SK-N-MC (cell line): ENCODE measurements around the gene IFFO2.

ENCODE experiments used
- DNase-seq: peaks from one replicate; pipeline ENCODE4 v3.0.0-alpha.2; 2011; ENCODE audit warnings: low read depth, low spot score
- H3K27ac ChIP-seq: fragments of 200-600 bp; sonication (generic); 2 replicates; pipeline ENCODE4 v1.5.1; 2016; ENCODE audit warnings: mixed run types
- H3K36me3 ChIP-seq: fragments of 200-600 bp; sonication (generic); 2 replicates; pipeline ENCODE4 v1.6.1; 2017; ENCODE audit warnings: antibody characterized with exemption, low read length, mixed read lengths; ENCODE audit not compliant: insufficient read depth
- H3K4me3 ChIP-seq: fragments of 200-600 bp; sonication (generic); 2 replicates; pipeline ENCODE4 v1.5.1; 2016
- H3K9ac ChIP-seq: fragments of 200-600 bp; sonication (generic); 2 replicates; pipeline ENCODE4 v1.8.0; 2017; ENCODE audit warnings: mixed run types, mixed read lengths; ENCODE audit not compliant: insufficient read length
- H3K9me3 ChIP-seq: fragments of 200-600 bp; sonication (generic); 2 replicates; pipeline ENCODE4 v1.6.1; 2017; ENCODE audit warnings: low read depth, mild to moderate bottlenecking, antibody characterized with exemption, low read length, moderate library complexity, mixed read lengths
- EZH2 ChIP-seq: fragments of 200-600 bp; sonication (generic); IDR thresholded peaks from one replicate; pipeline ENCODE4 v1.6.1; 2017; ENCODE audit warnings: antibody characterized with exemption
- FOXP2 ChIP-seq: optimal IDR thresholded peaks from 2 replicates; pipeline ENCODE3; 2011; ENCODE audit warnings: mild to moderate bottlenecking, moderate library complexity; ENCODE audit not compliant: insufficient read depth; ENCODE audit errors: extremely low read length, control extremely low read depth
- POLR2AphosphoS5 ChIP-seq: IDR thresholded peaks from 2 replicates; pipeline ENCODE4 v1.6.1; 2012; ENCODE audit warnings: mild to moderate bottlenecking, low read depth, low read length, borderline replicate concordance

IFFO2 gene

DNA sequence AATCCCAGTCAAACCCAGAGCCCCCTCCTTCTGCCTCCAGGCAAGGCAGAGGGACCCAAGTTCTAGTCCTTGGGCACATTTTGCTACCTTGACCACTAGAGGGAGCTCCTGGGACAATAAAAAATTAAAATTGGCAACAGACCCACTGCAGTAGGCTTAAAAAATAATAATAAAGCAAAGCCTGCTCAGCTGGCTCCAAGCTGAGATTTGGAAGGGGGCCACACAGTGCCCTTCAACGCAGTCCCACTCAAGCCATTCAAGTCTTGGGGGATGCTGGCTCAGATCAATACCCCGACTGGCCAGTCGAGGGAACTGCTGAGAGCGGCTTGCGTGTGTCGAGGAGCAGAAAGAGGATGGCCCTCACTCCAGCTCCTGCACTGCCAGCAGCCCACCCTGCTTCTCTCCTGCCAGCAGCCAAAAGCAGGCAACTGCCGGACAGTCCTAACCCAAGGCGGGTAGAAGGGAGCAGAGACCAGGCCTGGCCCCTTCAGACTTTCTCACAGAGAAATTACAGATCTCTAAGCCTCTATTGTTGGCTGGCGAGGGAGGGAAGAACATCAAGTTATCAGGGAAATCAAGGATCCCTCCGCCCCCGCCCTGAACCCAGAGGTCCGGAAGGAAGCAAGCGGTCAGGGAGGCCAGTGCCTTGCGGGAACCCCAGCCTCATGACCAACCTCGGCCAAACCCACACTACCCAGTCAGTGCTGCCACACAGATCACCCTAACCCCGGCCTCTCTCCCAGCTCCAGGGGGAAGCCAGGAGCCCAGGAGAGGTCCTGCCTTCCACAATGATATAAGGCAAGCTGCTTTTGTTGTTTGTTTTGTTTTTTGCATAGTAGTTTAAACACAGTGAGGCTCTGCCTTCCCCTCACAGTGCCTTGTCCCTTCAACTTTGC is 49.2 kb downstream of the IFFO2 start:
- H3K27ac ChIP-seq, result peak overlapping the region; percentile 67; the same call in 1 of the 2 replicates
- DNase-seq, result peak; percentile 65
- H3K4me3 ChIP-seq, result no peak overlapping the region
- peak overlapping the region; percentile 32 for H3K9ac ChIP-seq
- no peaks in the 10 kb centered on the region for H3K9me3 ChIP-seq
- TF ChIP-seq FOXP2 (no peak), POLR2AphosphoS5 (no peak), EZH2 (no peak)
- H3K36me3 ChIP-seq, result peaks cover 38% of the 10 kb centered on the region; the same call in 1 of the 2 replicates

DNA sequence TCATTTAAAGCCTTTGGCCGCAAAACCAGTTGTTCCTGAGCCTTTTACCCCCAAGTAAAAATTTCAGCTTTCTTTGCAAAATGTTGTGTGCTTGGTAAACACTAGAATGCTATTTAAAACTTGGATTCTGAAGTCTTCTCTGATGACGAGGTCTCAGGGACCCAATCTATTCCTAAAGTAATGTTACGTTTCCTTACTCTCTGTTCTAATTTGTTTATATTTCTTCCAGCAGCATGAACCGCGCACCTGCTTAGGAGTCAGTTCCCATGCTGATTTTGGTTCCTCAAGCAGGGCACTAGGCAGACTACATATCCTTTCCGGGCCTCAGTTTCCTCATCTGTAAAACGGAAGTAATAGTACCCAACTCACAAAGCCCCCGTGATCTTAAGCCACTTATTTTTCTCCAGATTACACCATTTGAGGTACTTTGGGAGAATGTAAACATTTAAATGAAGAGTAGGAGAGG is 53.2 kb downstream of the IFFO2 start:
- H3K9ac ChIP-seq, result peak overlapping the region; percentile 46
- no peak overlapping the region for H3K27ac ChIP-seq
- peak overlapping the region; percentile 77 for H3K4me3 ChIP-seq
- peaks cover 11% of the 10 kb centered on the region; the same call in 1 of the 2 replicates for H3K36me3 ChIP-seq
- no peaks in the 10 kb centered on the region for H3K9me3 ChIP-seq
- no peak for TF ChIP-seq FOXP2
- no peak for TF ChIP-seq POLR2AphosphoS5
- no peak for TF ChIP-seq EZH2
- DNase-seq, result no peak

GRCh38 chr1:18902523-18903290 is 53.8 kb downstream of the IFFO2 start, which contains the start of gene ALDH4A1:
Gene ALDH4A1 (minus strand): TSS chr1:18902555. CDS start chr1:18902523, 32 bp downstream.
- TF ChIP-seq EZH2 (no peak), FOXP2 (no peak), POLR2AphosphoS5 (peak; percentile 76; the same call in 1 of the 2 replicates)
- H3K27ac ChIP-seq, result peak within 1 kb of the TSS; percentile 83
- peak within 1 kb of the TSS; percentile 76 for H3K9ac ChIP-seq
- peak within 1 kb of the TSS; percentile 77 for H3K4me3 ChIP-seq
- DNase-seq, result peak; percentile 92
- no peaks in the 10 kb centered on the region for H3K9me3 ChIP-seq
- peaks cover 5% of the 10 kb centered on the region; the same call in 1 of the 2 replicates for H3K36me3 ChIP-seq

GRCh38 chr1:18901952-18902522 is 54.4 kb downstream of the IFFO2 start:
- H3K9ac ChIP-seq, result peak overlapping the region; percentile 76
- DNase-seq, result no peak

GRCh38 chr1:18901147-18901951 is 55.1 kb downstream of the IFFO2 start:
- peak overlapping the region; percentile 76 for H3K9ac ChIP-seq
- TF ChIP-seq POLR2AphosphoS5 (no peak), FOXP2 (no peak), EZH2 (no peak)

More at GRCh38 chr1:18901952-18902522, 54.4 kb downstream of the IFFO2 start:
- Histone ChIP-seq H3K9me3 (no peaks in the 10 kb centered on the region), H3K36me3 (peaks cover 5% of the 10 kb centered on the region; the same call in 1 of the 2 replicates), H3K4me3 (peak overlapping the region; percentile 77), H3K27ac (no peak overlapping the region)
- TF ChIP-seq EZH2, result no peak
- no peak for TF ChIP-seq FOXP2
- no peak for TF ChIP-seq POLR2AphosphoS5

GRCh38 chr1:18900303-18900841 is 56.1 kb downstream of the IFFO2 start:
- H3K27ac ChIP-seq, result no peak overlapping the region
- peak overlapping the region; percentile 77; the same call in 1 of the 2 replicates for H3K4me3 ChIP-seq
- no peaks in the 10 kb centered on the region for H3K36me3 ChIP-seq
- no peaks in the 10 kb centered on the region for H3K9me3 ChIP-seq
- H3K9ac ChIP-seq, result no peak overlapping the region
- no peak for DNase-seq
- no peak for TF ChIP-seq POLR2AphosphoS5
- TF ChIP-seq EZH2, result no peak

More at GRCh38 chr1:18901147-18901951, 55.1 kb downstream of the IFFO2 start:
- no peaks in the 10 kb centered on the region for H3K9me3 ChIP-seq
- H3K36me3 ChIP-seq, result peaks cover 2% of the 10 kb centered on the region; the same call in 1 of the 2 replicates
- no peak for DNase-seq
- H3K27ac ChIP-seq, result no peak overlapping the region
- peak overlapping the region; percentile 77 for H3K4me3 ChIP-seq

- H3K4me3 ChIP-seq, result no peak overlapping the region
- no peak for DNase-seq
- TF ChIP-seq POLR2AphosphoS5 (no peak), EZH2 (no peak), FOXP2 (no peak)
- H3K9me3 ChIP-seq, result no peaks in the 10 kb centered on the region
- no peaks in the 10 kb centered on the region for H3K36me3 ChIP-seq
- H3K9ac ChIP-seq, result no peak overlapping the region
- no peak overlapping the region for H3K27ac ChIP-seq
Measured at GRCh38 chr1:18899363-18900049, 57.0 kb downstream of the IFFO2 start.
